HEK293 (cell line): ENCODE results near the gene TTC34.

Experiments used
- CTCF ChIA-PET: fragments of 350-600 bp; formaldehyde crosslinking; extraction: SDS; loops from one replicate; lab custom pipeline; 2021; ENCODE audit warnings: antibody characterized with exemption; lab: Yijun Ruan, JAX
- POLR2A ChIA-PET: fragments of 300-600 bp; formaldehyde crosslinking; extraction: SDS; loops from one replicate; lab custom pipeline; 2020; ENCODE audit warnings: antibody characterized with exemption, inconsistent platforms; lab: Yijun Ruan, JAX
- H3K27ac ChIP-seq: fragments of 200-500 bp; sonication (Bioruptor generic); 2 replicates; pipeline ENCODE4 v1.5.1; 2014; ENCODE audit warnings: low read depth, low read length, control low read depth, inconsistent platforms; ENCODE audit errors: extremely low read depth
- H3K36me3 ChIP-seq, 2 experiments: fragments of 200-500 bp in 1 of 2; sonication (Bioruptor generic) in 1 of 2; 1 replicate in 1 of 2; 2 replicates in 1 of 2; pipeline ENCODE4 v1.5.1; 2014 to 2017; ENCODE audit warnings: inconsistent platforms in 2 of 2, low read length in 2 of 2; ENCODE audit not compliant: control insufficient read depth in 2 of 2, insufficient read depth in 1 of 2
- H3K4me1 ChIP-seq: fragments of 200-500 bp; sonication (Bioruptor generic); 2 replicates; pipeline ENCODE4 v1.5.1; 2014; ENCODE audit warnings: mild to moderate bottlenecking, low read length, inconsistent platforms; ENCODE audit not compliant: control insufficient read depth, insufficient read depth
- H3K4me3 ChIP-seq: 2 replicates; pipeline ENCODE4 v1.5.1; 2011; ENCODE audit warnings: low read depth, mild to moderate bottlenecking, control low read depth, low read length, moderate library complexity
- H3K9me3 ChIP-seq: fragments of 200-500 bp; sonication (Bioruptor generic); 2 replicates; pipeline ENCODE4 v1.5.1; 2014; ENCODE audit warnings: low read depth, low read length, inconsistent platforms; ENCODE audit not compliant: control insufficient read depth, insufficient read depth
- GLIS2 ChIP-seq: fragments of 450-650 bp; formaldehyde crosslinking; IDR thresholded peaks from 2 replicates; pipeline ENCODE4 v1.5.1; 2016; ENCODE audit warnings: missing biosample characterization, missing genetic modification characterization
- MYNN ChIP-seq: fragments of 450-650 bp; formaldehyde crosslinking; IDR thresholded peaks from 2 replicates; pipeline ENCODE4 v1.5.1; 2016; ENCODE audit warnings: missing biosample characterization, missing genetic modification characterization, borderline replicate concordance
- RBAK ChIP-seq: fragments of 450-650 bp; formaldehyde crosslinking; IDR thresholded peaks from 2 replicates; pipeline ENCODE4 v1.5.1; 2016; ENCODE audit warnings: missing biosample characterization, missing genetic modification characterization
- SETDB1 ChIP-seq: IDR thresholded peaks from one replicate; pipeline ENCODE4 v1.6.1; 2017; ENCODE audit warnings: mild to moderate bottlenecking, low read length, moderate library complexity, mixed read lengths; ENCODE audit not compliant: insufficient read length
- SP7 ChIP-seq: fragments of 450-650 bp; formaldehyde crosslinking; IDR thresholded peaks from 2 replicates; pipeline ENCODE4 v1.5.1; 2016; ENCODE audit warnings: missing biosample characterization, missing genetic modification characterization
- ZBTB20 ChIP-seq: fragments of 450-650 bp; formaldehyde crosslinking; IDR thresholded peaks from 2 replicates; pipeline ENCODE4 v1.5.1; 2016; ENCODE audit warnings: missing biosample characterization, missing genetic modification characterization
- ZBTB48 ChIP-seq: fragments of 450-650 bp; formaldehyde crosslinking; IDR thresholded peaks from 2 replicates; pipeline ENCODE4 v1.5.1; 2016; ENCODE audit warnings: missing biosample characterization, missing genetic modification characterization
- ZNF10 ChIP-seq: fragments of 450-650 bp; formaldehyde crosslinking; IDR thresholded peaks from 2 replicates; pipeline ENCODE4 v1.5.1; 2017; ENCODE audit warnings: missing biosample characterization, missing genetic modification characterization
- ZNF174 ChIP-seq: fragments of 450-650 bp; formaldehyde crosslinking; IDR thresholded peaks from 2 replicates; pipeline ENCODE4 v1.5.0; 2017; ENCODE audit warnings: missing biosample characterization, mild to moderate bottlenecking, missing genetic modification characterization
- ZNF202 ChIP-seq: fragments of 450-650 bp; formaldehyde crosslinking; IDR thresholded peaks from 2 replicates; pipeline ENCODE4 v1.5.1; 2016; ENCODE audit warnings: missing biosample characterization, missing genetic modification characterization, borderline replicate concordance
- ZNF221 ChIP-seq: fragments of 450-650 bp; formaldehyde crosslinking; IDR thresholded peaks from 2 replicates; pipeline ENCODE4 v1.5.1; 2017; ENCODE audit warnings: missing biosample characterization, missing genetic modification characterization, borderline replicate concordance
- ZNF292 ChIP-seq: fragments of 450-650 bp; formaldehyde crosslinking; IDR thresholded peaks from 2 replicates; pipeline ENCODE4 v1.5.1; 2016; ENCODE audit warnings: low read depth, missing biosample characterization, missing genetic modification characterization, borderline replicate concordance
- ZNF707 ChIP-seq: fragments of 450-650 bp; formaldehyde crosslinking; IDR thresholded peaks from 2 replicates; pipeline ENCODE4 v1.5.1; 2016; ENCODE audit warnings: missing biosample characterization, missing genetic modification characterization
- ZNF747 ChIP-seq: fragments of 450-650 bp; formaldehyde crosslinking; IDR thresholded peaks from 2 replicates; pipeline ENCODE4 v1.5.1; 2016; ENCODE audit warnings: missing biosample characterization, missing genetic modification characterization
- TF ChIP-seq, protein P1 (sequence below): fragments of 450-650 bp; formaldehyde crosslinking; conservative IDR thresholded peaks from 2 replicates; pipeline ENCODE4 v1.5.1; 2016; ENCODE audit warnings: low read depth, missing biosample characterization, missing genetic modification characterization
- TF ChIP-seq, protein P2 (sequence below): fragments of 450-650 bp; formaldehyde crosslinking; conservative IDR thresholded peaks from 2 replicates; pipeline ENCODE4 v1.5.1; 2016; ENCODE audit warnings: low read depth, missing biosample characterization, missing genetic modification characterization
- TF ChIP-seq, protein P3 (sequence below): fragments of 450-650 bp; formaldehyde crosslinking; IDR thresholded peaks from 2 replicates; pipeline ENCODE4 v1.5.1; 2016; ENCODE audit warnings: missing biosample characterization, missing genetic modification characterization
- TF ChIP-seq, protein P4 (sequence below): fragments of 450-650 bp; formaldehyde crosslinking; IDR thresholded peaks from 2 replicates; pipeline ENCODE4 v1.5.1; 2016; ENCODE audit warnings: missing biosample characterization, missing genetic modification characterization
- TF ChIP-seq, protein P5 (sequence below): fragments of 450-650 bp; formaldehyde crosslinking; IDR thresholded peaks from 2 replicates; pipeline ENCODE4 v1.5.1; 2016; ENCODE audit warnings: missing biosample characterization, missing genetic modification characterization

The TTC34 gene

DNA sequence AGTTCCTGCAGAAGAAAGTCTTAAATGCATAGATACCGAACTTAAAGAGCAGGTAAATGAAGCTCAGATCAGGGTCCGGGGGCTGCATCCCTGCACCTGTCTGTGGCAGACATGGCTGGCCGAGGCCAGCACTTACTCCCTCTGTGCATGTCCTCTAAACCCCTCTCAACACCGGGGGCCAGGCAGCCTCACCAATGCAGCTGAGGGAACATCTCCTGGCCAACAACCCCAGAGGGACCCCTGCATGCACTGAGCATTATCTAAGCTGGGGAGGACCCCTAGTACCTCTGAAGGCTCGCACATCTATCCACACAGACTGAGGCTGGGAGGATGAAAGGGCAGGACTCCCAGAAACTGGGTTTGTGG is 18.4 kb downstream of the TTC34 start:
- POLR2A ChIA-PET: no interaction called here
- TF ChIP-seq ZNF202 (no peak), ZNF707 (tag by site-specific recombination) (no peak), ZBTB48 (tag by site-specific recombination) (no peak), ZNF221 (no peak)
- TF ChIP-seq, protein P1, sequence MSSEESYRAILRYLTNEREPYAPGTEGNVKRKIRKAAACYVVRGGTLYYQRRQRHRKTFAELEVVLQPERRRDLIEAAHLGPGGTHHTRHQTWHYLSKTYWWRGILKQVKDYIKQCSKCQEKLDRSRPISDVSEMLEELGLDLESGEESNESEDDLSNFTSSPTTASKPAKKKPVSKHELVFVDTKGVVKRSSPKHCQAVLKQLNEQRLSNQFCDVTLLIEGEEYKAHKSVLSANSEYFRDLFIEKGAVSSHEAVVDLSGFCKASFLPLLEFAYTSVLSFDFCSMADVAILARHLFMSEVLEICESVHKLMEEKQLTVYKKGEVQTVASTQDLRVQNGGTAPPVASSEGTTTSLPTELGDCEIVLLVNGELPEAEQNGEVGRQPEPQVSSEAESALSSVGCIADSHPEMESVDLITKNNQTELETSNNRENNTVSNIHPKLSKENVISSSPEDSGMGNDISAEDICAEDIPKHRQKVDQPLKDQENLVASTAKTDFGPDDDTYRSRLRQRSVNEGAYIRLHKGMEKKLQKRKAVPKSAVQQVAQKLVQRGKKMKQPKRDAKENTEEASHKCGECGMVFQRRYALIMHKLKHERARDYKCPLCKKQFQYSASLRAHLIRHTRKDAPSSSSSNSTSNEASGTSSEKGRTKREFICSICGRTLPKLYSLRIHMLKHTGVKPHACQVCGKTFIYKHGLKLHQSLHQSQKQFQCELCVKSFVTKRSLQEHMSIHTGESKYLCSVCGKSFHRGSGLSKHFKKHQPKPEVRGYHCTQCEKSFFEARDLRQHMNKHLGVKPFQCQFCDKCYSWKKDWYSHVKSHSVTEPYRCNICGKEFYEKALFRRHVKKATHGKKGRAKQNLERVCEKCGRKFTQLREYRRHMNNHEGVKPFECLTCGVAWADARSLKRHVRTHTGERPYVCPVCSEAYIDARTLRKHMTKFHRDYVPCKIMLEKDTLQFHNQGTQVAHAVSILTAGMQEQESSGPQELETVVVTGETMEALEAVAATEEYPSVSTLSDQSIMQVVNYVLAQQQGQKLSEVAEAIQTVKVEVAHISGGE: no peak
- TF ChIP-seq, protein P2, sequence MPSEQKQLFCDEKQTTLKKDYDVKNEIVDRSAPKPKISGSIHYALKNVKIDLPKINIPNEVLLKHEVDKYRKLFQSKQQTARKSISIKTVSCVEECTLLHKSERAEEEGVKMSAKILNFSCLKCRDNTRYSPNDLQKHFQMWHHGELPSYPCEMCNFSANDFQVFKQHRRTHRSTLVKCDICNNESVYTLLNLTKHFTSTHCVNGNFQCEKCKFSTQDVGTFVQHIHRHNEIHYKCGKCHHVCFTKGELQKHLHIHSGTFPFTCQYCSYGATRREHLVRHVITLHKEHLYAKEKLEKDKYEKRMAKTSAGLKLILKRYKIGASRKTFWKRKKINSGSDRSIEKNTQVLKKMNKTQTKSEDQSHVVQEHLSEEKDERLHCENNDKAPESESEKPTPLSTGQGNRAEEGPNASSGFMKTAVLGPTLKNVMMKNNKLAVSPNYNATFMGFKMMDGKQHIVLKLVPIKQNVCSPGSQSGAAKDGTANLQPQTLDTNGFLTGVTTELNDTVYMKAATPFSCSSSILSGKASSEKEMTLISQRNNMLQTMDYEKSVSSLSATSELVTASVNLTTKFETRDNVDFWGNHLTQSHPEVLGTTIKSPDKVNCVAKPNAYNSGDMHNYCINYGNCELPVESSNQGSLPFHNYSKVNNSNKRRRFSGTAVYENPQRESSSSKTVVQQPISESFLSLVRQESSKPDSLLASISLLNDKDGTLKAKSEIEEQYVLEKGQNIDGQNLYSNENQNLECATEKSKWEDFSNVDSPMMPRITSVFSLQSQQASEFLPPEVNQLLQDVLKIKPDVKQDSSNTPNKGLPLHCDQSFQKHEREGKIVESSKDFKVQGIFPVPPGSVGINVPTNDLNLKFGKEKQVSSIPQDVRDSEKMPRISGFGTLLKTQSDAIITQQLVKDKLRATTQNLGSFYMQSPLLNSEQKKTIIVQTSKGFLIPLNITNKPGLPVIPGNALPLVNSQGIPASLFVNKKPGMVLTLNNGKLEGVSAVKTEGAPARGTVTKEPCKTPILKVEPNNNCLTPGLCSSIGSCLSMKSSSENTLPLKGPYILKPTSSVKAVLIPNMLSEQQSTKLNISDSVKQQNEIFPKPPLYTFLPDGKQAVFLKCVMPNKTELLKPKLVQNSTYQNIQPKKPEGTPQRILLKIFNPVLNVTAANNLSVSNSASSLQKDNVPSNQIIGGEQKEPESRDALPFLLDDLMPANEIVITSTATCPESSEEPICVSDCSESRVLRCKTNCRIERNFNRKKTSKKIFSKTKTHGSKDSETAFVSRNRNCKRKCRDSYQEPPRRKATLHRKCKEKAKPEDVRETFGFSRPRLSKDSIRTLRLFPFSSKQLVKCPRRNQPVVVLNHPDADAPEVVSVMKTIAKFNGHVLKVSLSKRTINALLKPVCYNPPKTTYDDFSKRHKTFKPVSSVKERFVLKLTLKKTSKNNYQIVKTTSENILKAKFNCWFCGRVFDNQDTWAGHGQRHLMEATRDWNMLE (tag by site-specific recombination): no peak
- no peaks in the 10 kb centered on the region for H3K4me1 ChIP-seq
- H3K9me3 ChIP-seq: no peaks in the 10 kb centered on the region; the same call in 1 of the 2 replicates
- CTCF ChIA-PET: no interaction called here
- no peak overlapping the region for H3K4me3 ChIP-seq
- no peaks in the 10 kb centered on the region for H3K36me3 ChIP-seq
- H3K27ac ChIP-seq: no peak overlapping the region

DNA sequence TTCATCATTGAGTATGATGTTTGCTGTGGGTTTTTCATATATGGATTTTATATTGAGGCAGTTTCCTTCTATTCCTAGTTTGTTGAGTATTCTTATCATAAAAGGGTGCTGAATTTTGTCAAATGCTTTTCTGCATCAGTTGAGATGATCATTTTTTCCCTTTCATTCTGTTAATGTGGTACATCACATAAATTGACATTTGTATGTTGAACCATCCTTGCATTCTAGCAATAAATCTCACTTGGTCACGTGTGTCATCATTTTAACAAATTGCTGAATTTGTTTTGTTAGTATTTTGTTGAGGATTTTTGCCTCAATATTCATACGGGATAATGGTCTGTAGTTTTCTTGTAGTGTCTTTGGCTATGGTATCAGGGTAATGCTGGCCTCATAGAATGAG is 19.9 kb downstream of the TTC34 start:
- Histone ChIP-seq H3K4me1 (no peaks in the 10 kb centered on the region), H3K9me3 (no peaks in the 10 kb centered on the region; the same call in 1 of the 2 replicates), H3K36me3 (no peaks in the 10 kb centered on the region), H3K27ac (no peak overlapping the region), H3K4me3 (no peak overlapping the region)
- POLR2A ChIA-PET: no interaction called here
- TF ChIP-seq GLIS2 (tag by site-specific recombination): no peak
- peak; percentile 65 for TF ChIP-seq SETDB1
- TF ChIP-seq, protein P3, sequence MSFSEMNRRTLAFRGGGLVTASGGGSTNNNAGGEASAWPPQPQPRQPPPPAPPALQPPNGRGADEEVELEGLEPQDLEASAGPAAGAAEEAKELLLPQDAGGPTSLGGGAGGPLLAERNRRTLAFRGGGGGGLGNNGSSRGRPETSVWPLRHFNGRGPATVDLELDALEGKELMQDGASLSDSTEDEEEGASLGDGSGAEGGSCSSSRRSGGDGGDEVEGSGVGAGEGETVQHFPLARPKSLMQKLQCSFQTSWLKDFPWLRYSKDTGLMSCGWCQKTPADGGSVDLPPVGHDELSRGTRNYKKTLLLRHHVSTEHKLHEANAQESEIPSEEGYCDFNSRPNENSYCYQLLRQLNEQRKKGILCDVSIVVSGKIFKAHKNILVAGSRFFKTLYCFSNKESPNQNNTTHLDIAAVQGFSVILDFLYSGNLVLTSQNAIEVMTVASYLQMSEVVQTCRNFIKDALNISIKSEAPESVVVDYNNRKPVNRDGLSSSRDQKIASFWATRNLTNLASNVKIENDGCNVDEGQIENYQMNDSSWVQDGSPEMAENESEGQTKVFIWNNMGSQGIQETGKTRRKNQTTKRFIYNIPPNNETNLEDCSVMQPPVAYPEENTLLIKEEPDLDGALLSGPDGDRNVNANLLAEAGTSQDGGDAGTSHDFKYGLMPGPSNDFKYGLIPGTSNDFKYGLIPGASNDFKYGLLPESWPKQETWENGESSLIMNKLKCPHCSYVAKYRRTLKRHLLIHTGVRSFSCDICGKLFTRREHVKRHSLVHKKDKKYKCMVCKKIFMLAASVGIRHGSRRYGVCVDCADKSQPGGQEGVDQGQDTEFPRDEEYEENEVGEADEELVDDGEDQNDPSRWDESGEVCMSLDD: no peak
- CTCF ChIA-PET: no interaction called here

DNA sequence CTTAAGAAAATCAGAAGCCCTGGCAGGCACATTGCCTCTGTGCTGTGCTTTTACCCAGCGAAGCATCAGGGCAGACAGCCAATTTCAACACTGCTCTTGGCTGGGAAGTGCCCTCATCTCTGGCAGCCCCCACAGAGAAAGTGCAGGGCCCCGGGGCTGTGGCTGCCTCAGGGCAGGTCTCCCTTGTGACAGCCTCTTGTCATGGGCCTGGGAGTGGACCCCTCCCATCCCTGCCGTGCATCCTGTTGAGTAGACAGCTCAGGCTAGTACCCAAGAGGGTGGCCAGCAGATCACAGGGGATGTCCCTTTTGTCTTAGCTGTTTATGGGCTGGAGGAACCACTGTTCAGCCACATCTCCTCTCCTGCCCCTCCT is 23.3 kb downstream of the TTC34 start:
- CTCF ChIA-PET: interaction anchor here (0.6 to 0.8 kb wide), 3 partner anchors 9 to 336 kb away, joined by 3 to 4 read pairs (median 3); no protein-coding TSS in a partner anchor
- TF ChIP-seq ZNF174 (tag by site-specific recombination) (no peak), MYNN (tag by site-specific recombination) (no peak), RBAK (tag by site-specific recombination) (no peak), SP7 (no peak), ZNF292 (tag by site-specific recombination) (no peak), ZNF747 (tag by site-specific recombination) (no peak), ZBTB20 (tag by site-specific recombination) (peak; percentile 90), ZNF10 (no peak)
- TF ChIP-seq, protein P4, sequence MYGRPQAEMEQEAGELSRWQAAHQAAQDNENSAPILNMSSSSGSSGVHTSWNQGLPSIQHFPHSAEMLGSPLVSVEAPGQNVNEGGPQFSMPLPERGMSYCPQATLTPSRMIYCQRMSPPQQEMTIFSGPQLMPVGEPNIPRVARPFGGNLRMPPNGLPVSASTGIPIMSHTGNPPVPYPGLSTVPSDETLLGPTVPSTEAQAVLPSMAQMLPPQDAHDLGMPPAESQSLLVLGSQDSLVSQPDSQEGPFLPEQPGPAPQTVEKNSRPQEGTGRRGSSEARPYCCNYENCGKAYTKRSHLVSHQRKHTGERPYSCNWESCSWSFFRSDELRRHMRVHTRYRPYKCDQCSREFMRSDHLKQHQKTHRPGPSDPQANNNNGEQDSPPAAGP (tag by site-specific recombination): no peak
- TF ChIP-seq, protein P5, sequence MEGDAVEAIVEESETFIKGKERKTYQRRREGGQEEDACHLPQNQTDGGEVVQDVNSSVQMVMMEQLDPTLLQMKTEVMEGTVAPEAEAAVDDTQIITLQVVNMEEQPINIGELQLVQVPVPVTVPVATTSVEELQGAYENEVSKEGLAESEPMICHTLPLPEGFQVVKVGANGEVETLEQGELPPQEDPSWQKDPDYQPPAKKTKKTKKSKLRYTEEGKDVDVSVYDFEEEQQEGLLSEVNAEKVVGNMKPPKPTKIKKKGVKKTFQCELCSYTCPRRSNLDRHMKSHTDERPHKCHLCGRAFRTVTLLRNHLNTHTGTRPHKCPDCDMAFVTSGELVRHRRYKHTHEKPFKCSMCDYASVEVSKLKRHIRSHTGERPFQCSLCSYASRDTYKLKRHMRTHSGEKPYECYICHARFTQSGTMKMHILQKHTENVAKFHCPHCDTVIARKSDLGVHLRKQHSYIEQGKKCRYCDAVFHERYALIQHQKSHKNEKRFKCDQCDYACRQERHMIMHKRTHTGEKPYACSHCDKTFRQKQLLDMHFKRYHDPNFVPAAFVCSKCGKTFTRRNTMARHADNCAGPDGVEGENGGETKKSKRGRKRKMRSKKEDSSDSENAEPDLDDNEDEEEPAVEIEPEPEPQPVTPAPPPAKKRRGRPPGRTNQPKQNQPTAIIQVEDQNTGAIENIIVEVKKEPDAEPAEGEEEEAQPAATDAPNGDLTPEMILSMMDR: no peak

More for the DNA sequence above, 23.3 kb downstream of the TTC34 start:
- Histone ChIP-seq H3K27ac (no peak overlapping the region), H3K36me3 (no peaks in the 10 kb centered on the region), H3K4me1 (no peaks in the 10 kb centered on the region), H3K9me3 (no peaks in the 10 kb centered on the region; the same call in 1 of the 2 replicates), H3K4me3 (no peak overlapping the region)
- POLR2A ChIA-PET: no interaction called here
